Suppressor macrophage treated with lipopolysaccharide for 4 hours (primary cell): ENCODE results near the gene ZNF503.

Source experiments
- DNase-seq: peaks from one replicate; pipeline ENCODE4 v3.0.0-alpha.2; 2020

Gene ZNF503

DNA sequence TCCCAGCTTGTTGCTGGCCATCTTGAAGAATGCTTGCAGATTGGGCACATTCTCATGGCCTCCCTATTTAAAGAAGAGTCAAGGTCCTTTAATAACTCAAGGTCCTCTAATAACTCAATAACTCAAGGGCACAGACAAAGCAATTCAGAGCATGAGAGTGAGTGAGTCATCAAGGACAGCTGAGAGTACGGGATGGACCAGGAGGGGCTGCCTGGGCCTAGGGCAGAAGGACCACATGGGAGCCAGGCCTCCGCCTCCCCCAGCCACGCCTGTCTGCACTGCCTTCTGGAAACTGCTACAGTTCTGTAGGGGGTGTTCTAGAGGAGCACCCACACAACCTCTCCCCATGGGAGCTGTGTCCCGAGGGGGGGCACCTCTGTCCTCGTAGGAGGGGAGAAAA lies 48.9 kb downstream of the ZNF503 start:
- DNase-seq: no peak

DNA sequence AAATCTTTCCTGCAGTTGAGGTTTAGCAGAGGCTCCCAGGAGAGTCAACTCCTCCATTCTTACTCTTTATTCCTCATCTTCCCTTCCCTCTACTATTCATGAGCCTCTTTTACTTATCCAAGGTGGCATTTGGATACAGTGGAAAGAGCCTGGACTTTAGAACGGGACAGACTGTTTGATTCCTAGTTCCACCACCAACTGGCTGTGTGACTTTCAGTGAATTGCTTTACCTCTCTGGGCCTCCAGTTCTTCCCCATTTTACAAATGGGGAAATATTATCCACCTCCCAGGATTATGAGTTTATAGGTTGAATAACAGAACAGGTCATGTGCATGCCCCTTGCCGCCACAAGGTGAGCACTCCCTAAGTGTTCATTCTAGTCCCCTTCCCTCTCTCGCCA lies 49.9 kb downstream of the ZNF503 start:
- no peak for DNase-seq

DNA sequence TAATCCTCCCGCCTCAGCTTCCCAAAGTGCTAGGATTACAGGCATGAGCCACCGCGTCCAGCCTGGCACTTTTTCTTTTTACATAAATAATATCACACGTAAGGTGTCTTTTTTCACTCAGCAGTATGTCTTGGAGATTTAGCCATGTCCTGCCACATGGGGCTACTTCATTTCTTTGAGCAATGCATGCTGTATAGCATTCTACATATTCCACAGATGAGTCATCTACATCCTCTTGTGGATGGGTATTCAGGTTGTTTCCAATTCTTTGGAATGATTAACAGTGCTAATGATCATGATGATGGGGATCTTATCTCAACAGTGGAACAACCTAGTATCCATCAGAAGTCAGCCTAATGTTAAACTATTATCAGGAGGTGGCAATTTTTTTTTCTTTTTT lies 50.8 kb downstream of the ZNF503 start:
- no peak for DNase-seq
